WTC11 (cell line): ENCODE measurements around the gene PDAP1.
"Not testable (repeated sequence)": the region's sequence is repeated elsewhere in the genome, so short reads cannot be mapped to it uniquely, and the experiment has no call there.

Source experiments
- CBFB ChIP-seq: sonication (generic); formaldehyde crosslinking; IDR thresholded peaks from 2 replicates; pipeline ENCODE4 v1.8.1; 2022; ENCODE audit warnings: mild to moderate bottlenecking, low read depth, missing genetic modification reagents
- CREB1 ChIP-seq: sonication (generic); formaldehyde crosslinking; IDR thresholded peaks from 2 replicates; pipeline ENCODE4 v1.8.0; 2023; ENCODE audit warnings: mild to moderate bottlenecking, missing genetic modification reagents
- CREM ChIP-seq: sonication (generic); formaldehyde crosslinking; IDR thresholded peaks from 2 replicates; pipeline ENCODE4 v1.8.1; 2022; ENCODE audit warnings: mild to moderate bottlenecking, missing genetic modification reagents, moderate library complexity
- EMX1 ChIP-seq: fragments of 250-450 bp; sonication (Bioruptor Pico); IDR thresholded peaks from 2 replicates; pipeline ENCODE4 v1.8.0; 2021; ENCODE audit warnings: mild to moderate bottlenecking
- GABPB1 ChIP-seq: sonication (generic); formaldehyde crosslinking; IDR thresholded peaks from 2 replicates; pipeline ENCODE4 v1.8.1; 2023; ENCODE audit warnings: mild to moderate bottlenecking, missing genetic modification reagents
- MAX ChIP-seq: sonication (generic); formaldehyde crosslinking; IDR thresholded peaks from 2 replicates; pipeline ENCODE4 v1.8.0; 2022; ENCODE audit warnings: mild to moderate bottlenecking, missing genetic modification reagents
- NR1H2 ChIP-seq: sonication (generic); formaldehyde crosslinking; IDR thresholded peaks from 2 replicates; pipeline ENCODE4 v1.9.0; 2021; ENCODE audit warnings: mild to moderate bottlenecking, moderate library complexity, missing genetic modification reagents
- OVOL2 ChIP-seq: fragments of 250-450 bp; sonication (Bioruptor Pico); IDR thresholded peaks from 2 replicates; pipeline ENCODE4 v1.9.0; 2021; ENCODE audit warnings: mild to moderate bottlenecking, borderline replicate concordance
- RELA ChIP-seq: sonication (generic); formaldehyde crosslinking; IDR thresholded peaks from 2 replicates; pipeline ENCODE4 v1.8.1; 2022; ENCODE audit warnings: missing genetic modification reagents, mild to moderate bottlenecking, borderline replicate concordance
- TCF7 ChIP-seq: sonication (generic); formaldehyde crosslinking; IDR thresholded peaks from 2 replicates; pipeline ENCODE4 v1.8.0; 2022; ENCODE audit warnings: mild to moderate bottlenecking, low read depth, missing genetic modification reagents, moderate library complexity
- TEAD1 ChIP-seq: sonication (generic); formaldehyde crosslinking; IDR thresholded peaks from 2 replicates; pipeline ENCODE4 v1.8.0; 2022; ENCODE audit warnings: mild to moderate bottlenecking, missing genetic modification reagents
- ZNF317 ChIP-seq: sonication (generic); formaldehyde crosslinking; IDR thresholded peaks from 2 replicates; pipeline ENCODE4 v1.8.1; 2023; ENCODE audit warnings: low read depth, mild to moderate bottlenecking, moderate library complexity, missing genetic modification reagents, borderline replicate concordance
- ZNF416 ChIP-seq: fragments of 250-450 bp; sonication (Bioruptor Pico); IDR thresholded peaks from 2 replicates; pipeline ENCODE4 v1.9.0; 2021; ENCODE audit warnings: mild to moderate bottlenecking, inconsistent platforms
- TF ChIP-seq, protein P1 (sequence below): fragments of 200-600 bp; IDR thresholded peaks from 2 replicates; pipeline ENCODE4 v1.8.0; 2022; ENCODE audit warnings: antibody characterized with exemption

DNA sequence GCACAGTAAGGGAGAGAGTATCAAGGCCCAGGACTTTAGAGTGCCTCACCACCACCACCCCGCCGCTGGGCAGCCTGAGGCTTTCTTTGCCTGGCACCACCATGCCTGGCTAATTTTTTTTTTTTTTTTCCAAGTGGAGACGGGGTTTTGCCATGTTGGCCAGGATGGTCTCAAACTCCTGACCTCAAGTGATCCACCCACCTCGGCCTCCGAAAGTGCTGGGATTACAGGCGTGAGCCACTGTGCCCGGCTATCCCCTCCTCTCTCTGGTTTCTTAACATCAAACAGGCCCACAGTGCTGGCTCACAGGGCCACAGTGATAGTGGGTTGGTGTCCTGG lies 28.7 kb downstream of the PDAP1 start:
- not testable (repeated sequence) for TF ChIP-seq TEAD1 (CRISPR knock-in tag); ZNF416; NR1H2 (CRISPR knock-in tag); OVOL2; RELA; MAX; GABPB1 (CRISPR knock-in tag); ZNF317 (CRISPR knock-in tag); CREM (CRISPR knock-in tag); CBFB (CRISPR knock-in tag); CREB1 (CRISPR knock-in tag); EMX1 (CRISPR knock-in tag); TCF7
- TF ChIP-seq, protein P1, sequence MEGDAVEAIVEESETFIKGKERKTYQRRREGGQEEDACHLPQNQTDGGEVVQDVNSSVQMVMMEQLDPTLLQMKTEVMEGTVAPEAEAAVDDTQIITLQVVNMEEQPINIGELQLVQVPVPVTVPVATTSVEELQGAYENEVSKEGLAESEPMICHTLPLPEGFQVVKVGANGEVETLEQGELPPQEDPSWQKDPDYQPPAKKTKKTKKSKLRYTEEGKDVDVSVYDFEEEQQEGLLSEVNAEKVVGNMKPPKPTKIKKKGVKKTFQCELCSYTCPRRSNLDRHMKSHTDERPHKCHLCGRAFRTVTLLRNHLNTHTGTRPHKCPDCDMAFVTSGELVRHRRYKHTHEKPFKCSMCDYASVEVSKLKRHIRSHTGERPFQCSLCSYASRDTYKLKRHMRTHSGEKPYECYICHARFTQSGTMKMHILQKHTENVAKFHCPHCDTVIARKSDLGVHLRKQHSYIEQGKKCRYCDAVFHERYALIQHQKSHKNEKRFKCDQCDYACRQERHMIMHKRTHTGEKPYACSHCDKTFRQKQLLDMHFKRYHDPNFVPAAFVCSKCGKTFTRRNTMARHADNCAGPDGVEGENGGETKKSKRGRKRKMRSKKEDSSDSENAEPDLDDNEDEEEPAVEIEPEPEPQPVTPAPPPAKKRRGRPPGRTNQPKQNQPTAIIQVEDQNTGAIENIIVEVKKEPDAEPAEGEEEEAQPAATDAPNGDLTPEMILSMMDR: not testable (repeated sequence)
